SW480 (cell line): ENCODE measurements around the gene COL4A4.

Experiments used
- DNase-seq: peaks from one replicate; pipeline ENCODE4 v3.0.0-alpha.2; 2016; ENCODE audit warnings: low spot score

Gene COL4A4

DNA sequence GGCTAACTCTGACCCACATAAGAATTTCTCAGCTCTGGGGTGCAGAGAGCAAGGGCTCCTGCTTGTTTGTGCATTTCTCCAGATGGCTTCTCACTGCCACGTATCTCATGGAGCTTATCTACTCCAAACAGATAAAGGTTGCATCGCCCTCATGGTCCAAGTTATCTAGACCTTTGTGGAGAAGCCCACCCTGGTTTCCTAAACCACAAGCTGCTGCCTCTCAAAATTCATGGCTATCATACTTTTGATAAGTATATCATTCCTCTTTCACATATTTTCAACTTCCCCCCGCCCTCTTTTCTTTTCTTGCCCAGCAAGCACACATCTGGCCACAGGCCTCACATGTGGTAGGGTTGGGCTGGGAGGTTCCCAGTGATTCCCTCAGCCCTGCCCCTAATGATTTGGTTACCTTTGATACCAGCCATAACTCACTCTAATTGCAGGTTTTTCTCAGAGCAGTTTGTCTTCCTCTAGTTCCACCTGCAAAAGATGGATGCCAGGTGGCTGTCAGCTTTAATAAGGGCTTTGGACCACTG, 182.1 kb downstream of the COL4A4 start:
- DNase-seq, result peak; percentile 32

DNA sequence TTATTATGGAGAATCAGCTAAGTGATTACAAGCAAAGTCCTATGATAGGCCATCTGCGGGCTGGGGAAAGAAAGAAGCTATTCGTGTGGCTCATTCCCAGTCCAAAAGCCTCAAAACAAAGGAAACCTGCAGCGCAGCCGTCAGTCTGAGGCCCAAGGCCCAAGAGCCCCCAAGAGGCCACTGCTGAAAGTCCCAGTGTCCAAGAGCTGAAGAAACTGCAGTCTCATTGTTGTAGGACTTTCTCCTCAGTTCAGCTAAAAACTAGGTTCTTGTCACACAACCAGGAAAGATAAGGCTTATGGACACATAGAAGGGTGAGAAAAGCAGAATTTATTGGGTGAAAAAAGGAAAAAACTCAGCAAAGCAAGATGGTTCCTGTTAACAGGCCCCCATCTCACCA, 185.0 kb downstream of the COL4A4 start:
- no peak for DNase-seq

DNA sequence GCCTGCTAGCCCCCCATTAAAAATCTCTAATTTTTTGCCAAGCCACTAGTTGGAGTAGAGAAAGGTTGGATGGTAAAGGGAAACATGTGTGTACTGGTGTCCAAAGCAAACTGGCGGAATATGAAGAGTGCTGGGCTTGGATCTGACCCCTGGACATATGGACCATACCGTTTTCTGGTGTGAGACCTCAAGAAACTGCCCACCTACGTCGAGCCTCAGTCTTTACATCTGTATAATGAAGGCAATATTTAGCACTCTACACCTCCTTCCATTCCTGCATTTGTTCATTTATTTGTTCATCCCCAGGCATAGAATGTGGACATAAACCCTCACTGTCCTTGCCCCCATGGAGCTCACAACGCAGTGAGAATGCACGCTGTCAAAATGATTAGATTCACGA, 185.7 kb downstream of the COL4A4 start:
- no peak for DNase-seq

DNA sequence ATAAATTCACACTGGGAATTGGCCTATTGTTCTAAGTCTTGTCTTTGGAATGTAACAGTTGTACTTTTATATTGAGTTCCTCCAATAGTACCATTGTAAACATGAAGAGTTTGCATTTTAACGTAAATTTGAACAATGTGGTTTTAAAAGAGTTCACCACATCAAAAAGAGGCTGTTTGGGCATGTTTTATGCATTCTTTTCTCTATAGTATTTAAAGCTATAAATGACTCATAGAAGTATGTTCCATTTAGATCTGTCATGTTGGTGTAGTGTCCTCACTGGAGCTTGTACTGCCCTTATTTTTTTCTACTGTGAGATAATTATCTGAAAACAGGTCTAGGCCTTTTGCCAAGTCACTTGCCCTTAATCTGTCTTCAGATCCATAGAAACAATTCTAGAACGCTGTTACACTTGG, 186.2 kb downstream of the COL4A4 start:
- peak; percentile 89 for DNase-seq

DNA sequence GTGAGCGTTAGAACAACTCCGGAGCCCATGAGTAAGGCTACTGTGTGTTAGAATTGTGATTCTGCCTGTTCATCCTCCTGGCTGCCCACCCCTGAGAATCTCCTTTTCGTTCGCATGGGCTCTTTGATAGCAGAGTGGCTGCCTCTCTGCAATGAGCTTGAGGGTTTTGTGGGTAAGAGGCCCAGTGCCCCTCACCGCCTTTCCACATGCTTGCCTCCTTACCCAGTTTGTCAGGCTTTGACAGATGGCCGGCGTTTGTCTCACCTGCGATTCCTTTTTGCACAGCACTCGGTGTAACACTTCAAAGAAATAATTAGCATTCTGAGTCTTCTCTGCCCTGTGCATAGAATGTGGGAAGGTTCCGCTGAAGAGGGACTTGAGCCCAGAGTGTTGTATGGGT, 190.2 kb downstream of the COL4A4 start:
- DNase-seq, result no peak

DNA sequence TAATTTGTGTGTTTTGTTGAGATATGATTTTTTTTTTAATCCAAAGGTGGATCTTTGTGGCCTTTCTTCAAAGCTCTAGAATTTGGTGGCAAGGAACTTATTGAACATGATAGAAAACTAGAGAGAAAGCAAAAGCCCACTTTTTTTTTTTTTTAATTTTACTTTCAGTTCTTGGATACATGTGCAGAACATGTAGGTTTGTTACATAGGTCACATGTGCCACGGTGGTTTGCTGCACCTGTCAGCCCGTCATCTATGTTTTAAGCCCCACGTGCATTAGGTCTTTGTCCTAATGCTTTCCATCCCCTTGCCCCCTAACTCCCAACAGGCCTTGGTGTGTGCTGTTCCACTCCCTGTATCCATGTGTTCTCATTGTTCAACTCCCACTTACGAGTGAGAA, 192.2 kb downstream of the COL4A4 start:
- DNase-seq, result no peak

DNA sequence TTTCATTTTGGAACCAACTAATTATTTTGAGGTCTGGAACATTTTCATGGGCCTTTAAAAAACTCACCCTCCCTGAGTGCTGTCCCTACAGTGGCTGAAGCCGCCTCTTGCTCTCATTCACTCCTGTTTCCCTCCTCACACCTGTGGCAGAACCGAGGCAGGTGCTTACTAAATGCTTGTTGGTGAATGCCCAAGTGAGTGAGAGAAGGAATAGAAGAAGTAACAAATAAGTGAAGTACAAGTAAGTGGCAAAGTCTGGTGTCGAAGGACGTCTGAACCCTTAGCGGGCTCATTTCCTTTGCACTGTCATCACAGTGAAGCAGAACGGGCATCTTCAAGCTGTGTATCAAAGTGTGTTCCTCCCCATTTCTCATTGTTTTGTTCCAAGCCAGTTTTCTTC, 192.9 kb downstream of the COL4A4 start:
- no peak for DNase-seq

DNA sequence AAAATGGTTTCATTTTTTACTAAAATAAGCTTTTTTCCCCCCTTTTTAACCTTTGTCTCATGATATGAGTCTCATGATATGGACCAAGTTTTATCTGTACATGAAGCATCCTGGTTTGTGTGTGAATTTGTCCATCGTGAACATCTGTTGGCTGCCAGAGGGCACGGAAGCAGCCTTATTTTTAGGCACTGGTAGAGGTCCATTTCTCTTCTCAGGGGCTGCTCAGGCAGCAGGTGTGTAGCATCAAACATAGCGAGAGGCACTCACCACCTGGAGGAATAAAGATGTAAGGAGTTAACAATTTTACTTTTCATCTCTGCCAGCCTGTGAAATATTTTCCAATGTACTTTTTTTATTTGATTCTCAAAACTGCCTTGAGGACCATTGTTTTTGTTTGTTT, 193.6 kb downstream of the COL4A4 start:
- DNase-seq, result no peak

DNA sequence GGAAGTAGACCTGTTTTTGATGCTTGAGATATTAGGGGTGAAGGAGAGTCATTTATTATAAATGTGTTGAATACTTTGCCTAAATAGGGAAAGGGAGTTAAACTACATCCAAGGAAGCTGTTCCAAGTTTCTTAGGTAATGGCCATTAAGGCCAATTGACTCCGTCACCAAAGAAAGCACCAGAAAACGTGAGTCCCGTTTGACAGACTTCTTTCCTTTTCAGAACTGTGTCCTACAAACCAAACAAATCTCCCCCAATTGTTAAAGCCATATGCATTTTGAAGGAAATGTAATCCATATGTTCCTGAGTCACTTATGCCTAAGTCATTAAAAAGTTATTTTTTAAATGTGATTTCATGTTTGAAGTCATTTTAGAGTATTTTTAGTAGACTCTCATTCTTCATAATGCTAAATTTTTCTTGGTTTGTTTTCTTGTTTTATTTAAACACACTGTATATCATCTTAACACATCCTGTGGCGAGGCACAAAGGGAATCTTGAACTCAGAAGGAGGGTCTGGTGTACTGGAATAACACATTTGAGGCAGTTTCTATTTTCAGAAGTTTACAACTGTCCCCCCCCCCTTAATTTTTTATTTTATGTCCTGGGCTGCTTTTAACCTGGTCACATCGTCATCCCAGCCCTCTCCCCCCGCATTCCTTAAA, 194.5 kb downstream of the COL4A4 start:
- no peak for DNase-seq

DNA sequence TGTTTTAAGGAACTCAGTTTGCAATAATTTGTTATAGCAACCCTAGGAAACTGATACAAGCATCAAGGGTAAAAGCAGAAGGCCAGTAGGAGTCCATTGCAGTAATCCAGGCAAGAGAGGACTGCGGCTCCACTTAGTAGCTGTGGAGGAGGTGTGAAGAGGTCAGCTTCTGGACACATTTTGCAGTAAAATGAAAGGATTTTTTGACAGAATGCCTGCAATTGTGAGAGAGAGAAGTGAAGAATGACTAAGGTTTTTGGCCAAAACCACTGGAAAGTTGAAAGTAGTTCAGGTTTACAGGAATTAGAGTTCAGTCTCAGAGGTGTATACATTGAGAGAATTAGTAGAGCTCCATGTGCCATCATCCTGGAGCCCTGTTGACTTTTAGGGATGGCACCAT, 198.6 kb downstream of the COL4A4 start:
- DNase-seq, result no peak

DNA sequence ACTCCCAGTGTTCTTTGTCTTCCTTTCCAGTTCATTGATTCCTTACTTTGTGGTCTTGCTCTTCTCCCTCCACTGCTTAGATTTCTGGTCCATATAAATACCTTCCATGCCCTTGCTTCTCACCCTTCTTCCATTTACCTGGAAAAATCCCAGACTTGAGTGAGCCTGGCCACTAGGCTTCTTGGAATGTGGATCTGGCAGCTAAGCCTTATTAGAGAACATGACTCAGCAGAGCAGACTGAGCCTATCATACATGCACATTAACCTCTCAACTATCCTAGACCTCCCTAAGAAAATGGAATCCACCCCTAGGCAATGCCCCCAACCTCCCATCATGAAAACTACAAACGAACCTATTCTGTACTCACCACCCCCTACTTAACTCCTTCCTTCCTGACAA, 200.5 kb downstream of the COL4A4 start:
- DNase-seq, result peak; percentile 3

DNA sequence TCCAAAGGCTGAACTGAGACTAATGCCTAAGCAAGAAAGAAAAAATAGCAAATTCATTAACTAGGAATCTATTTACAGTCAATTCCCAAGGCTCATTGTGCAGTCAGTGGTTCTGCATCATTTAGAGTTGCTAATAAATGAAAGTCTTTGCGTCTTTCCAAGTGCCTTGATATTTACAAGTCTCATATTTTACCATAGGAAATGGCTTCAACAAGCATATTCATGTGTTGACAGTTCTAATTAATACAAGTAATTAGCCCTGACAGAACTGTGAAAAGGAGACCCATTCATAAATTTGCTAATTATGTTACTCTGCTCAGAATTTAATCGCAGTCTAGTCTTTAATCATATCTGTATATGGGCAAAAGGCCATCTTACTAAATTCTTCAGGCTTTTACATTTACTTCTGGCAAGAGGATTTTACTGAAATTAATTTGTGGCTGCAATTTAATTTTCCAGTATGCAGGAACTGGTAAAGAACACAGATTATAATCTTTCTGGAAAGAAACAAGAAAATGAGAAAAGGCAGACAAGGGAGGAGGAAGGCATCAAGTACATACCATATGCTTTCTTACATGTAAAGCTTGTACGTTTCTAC, 201.7 kb downstream of the COL4A4 start:
- DNase-seq, result no peak

DNA sequence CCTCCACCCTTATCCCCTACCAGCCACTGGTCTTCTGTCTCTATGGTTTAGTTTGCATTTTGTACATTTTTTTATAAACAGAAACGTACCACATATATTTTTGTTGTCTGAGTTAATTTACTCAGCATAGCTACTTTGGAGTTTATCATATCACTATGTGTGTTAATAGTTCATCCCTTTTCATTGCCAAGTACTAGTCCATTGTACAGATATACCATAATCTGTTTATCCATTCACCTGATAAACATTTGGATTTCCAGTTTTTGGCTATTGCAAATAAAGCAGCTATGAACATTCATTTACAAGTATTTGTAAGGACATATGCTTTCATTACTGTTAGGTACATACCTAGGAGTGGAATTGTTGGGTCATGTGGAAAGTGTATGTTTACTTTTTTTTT, 204.6 kb downstream of the COL4A4 start:
- DNase-seq, result no peak

DNA sequence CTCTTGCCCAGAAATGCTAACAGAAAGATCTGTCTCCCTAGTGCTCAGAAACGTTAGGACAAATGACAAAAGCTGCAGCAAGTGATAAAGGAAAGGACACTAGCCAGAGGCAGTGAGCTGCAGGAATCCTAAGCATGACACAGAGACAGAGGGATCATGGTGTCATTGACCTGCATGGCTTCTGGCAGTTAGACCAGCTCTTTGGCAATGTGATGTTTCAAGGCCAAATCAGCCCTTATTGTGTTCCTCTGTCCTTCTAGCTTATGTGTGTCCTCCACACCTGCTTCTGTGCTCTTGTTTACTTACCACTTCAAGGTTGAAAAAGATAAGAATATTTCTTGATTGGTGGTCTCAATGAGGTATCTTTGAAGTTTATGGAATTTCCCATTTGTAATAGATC, 207.3 kb downstream of the COL4A4 start:
- DNase-seq, result no peak

DNA sequence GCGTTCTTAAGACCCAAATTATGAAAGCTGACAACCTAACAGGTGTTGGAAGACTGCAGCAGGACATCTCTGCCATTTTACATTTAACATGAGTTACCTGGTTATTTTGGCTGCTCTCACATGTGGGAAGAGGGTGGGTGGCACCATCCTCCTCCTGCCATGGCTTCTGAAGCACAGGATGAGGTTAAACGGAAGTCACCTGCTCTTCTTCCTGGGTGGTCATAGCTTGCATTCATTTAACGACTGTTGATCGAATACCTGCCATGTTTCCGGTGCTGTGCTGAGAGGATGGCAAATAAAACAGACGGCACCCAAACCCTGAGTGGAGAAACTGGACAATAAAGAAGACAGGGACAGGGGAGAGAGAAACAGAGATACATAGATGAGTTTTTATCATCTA, 210.2 kb downstream of the COL4A4 start:
- no peak for DNase-seq

DNA sequence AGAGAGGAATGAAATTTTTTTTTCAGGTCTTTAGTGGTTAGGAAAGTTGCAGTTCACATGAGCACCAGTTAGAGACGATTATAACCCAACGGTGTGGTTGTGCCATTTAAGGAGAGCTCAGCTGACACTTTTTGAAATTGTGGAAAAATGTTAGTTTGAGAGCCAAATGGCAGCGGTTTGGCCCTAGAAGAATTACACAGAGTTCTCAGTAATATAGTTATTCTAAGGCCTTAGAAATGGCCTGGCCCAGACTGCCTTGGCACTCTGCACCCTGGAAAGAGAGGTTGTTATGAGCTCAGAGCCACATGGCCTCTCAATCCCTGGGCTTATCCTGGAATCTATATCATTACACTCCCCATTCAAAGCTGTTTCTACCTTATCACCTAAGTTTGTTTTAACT, 210.8 kb downstream of the COL4A4 start:
- DNase-seq, result no peak
